ENCODE data around the gene MIA2. TPM values are rescaled to one million over a fixed set of nuclear protein-coding genes. Genes with fewer than 3 reads are reported as not detected.
"Not testable (repeated sequence)": the region's sequence is repeated elsewhere in the genome, so short reads cannot be mapped to it uniquely, and the experiment has no call there.

Gene MIA2
- total RNA-seq, 1 donor from 2014 or later: 26.5 TPM

GRCh38 chr14:39266525-39266870 is 32.8 kb downstream of the MIA2 start:
- ATAC-seq: peak; percentile 68
- intact Hi-C loops (cut with micrococcal nuclease): no loop called here
- peak; percentile 77 for DNase-seq

GRCh38 chr14:39266871-39267607 is 33.3 kb downstream of the MIA2 start:
- intact Hi-C loops (cut with micrococcal nuclease): no loop called here
- ATAC-seq (peak; percentile 96), DNase-seq (peak; percentile 88)

- intact Hi-C loops (cut with micrococcal nuclease): no loop called here
- DNase-seq (no peak), ATAC-seq (no peak)
Measured at GRCh38 chr14:39267608-39268005, 33.9 kb downstream of the MIA2 start.

GRCh38 chr14:39268393-39268792 is 34.7 kb downstream of the MIA2 start:
- intact Hi-C loops (cut with micrococcal nuclease): no loop called here
- DNase-seq: no peak
- ATAC-seq: no peak

- intact Hi-C loops (cut with micrococcal nuclease): no loop called here
- ATAC-seq (no peak), DNase-seq (no peak)
Measured at GRCh38 chr14:39272918-39273317, 39.2 kb downstream of the MIA2 start.

- DNase-seq: no peak
- no peak for ATAC-seq
- intact Hi-C loops (cut with micrococcal nuclease): no loop called here
Measured at GRCh38 chr14:39275395-39275794, 41.7 kb downstream of the MIA2 start.

GRCh38 chr14:39276005-39276404 is 42.3 kb downstream of the MIA2 start:
- intact Hi-C loops (cut with micrococcal nuclease): no loop called here
- ATAC-seq (no peak), DNase-seq (no peak)

- no peak for DNase-seq
- intact Hi-C loops (cut with micrococcal nuclease): no loop called here
- no peak for ATAC-seq
Measured at GRCh38 chr14:39276579-39277114, 42.9 kb downstream of the MIA2 start.

- ATAC-seq (no peak), DNase-seq (no peak)
- intact Hi-C loops (cut with micrococcal nuclease): no loop called here
Measured at GRCh38 chr14:39279515-39279914, 45.8 kb downstream of the MIA2 start.

- DNase-seq; ATAC-seq; intact Hi-C loops (cut with micrococcal nuclease): not testable (repeated sequence)
Measured at GRCh38 chr14:39280678-39281077, 47.0 kb downstream of the MIA2 start.

- intact Hi-C loops (cut with micrococcal nuclease): no loop called here
- no peak for DNase-seq
- no peak for ATAC-seq
Measured at GRCh38 chr14:39289523-39289922, 55.8 kb downstream of the MIA2 start.

- no peak for DNase-seq
- intact Hi-C loops (cut with micrococcal nuclease): no loop called here
- peak; percentile 28 for ATAC-seq
Measured at GRCh38 chr14:39291701-39292100, 58.0 kb downstream of the MIA2 start.

GRCh38 chr14:39293629-39294028 is 59.9 kb downstream of the MIA2 start:
- no peak for ATAC-seq
- intact Hi-C loops (cut with micrococcal nuclease): no loop called here
- DNase-seq: no peak

GRCh38 chr14:39300389-39300788 is 66.7 kb downstream of the MIA2 start:
- ATAC-seq; intact Hi-C loops (cut with micrococcal nuclease); DNase-seq: not testable (repeated sequence)

- DNase-seq (no peak), ATAC-seq (peak; percentile 68)
- intact Hi-C loops (cut with micrococcal nuclease): no loop called here
Measured at GRCh38 chr14:39302124-39302810, 68.6 kb downstream of the MIA2 start.

- intact Hi-C loops (cut with micrococcal nuclease): no loop called here
- peak; percentile 68 for ATAC-seq
- DNase-seq: no peak
Measured at GRCh38 chr14:39303115-39303514, 69.4 kb downstream of the MIA2 start.

- intact Hi-C loops (cut with micrococcal nuclease): no loop called here
- ATAC-seq (no peak), DNase-seq (no peak)
Measured at GRCh38 chr14:39307815-39308214, 74.1 kb downstream of the MIA2 start.

- intact Hi-C loops (cut with micrococcal nuclease): no loop called here
- ATAC-seq (no peak), DNase-seq (no peak)
Measured at GRCh38 chr14:39310051-39310450, 76.3 kb downstream of the MIA2 start.

- intact Hi-C loops (cut with micrococcal nuclease): no loop called here
- no peak for DNase-seq
- ATAC-seq: no peak
Measured at GRCh38 chr14:39315859-39316444, 82.2 kb downstream of the MIA2 start.

GRCh38 chr14:39316830-39317553 is 83.3 kb downstream of the MIA2 start:
- intact Hi-C loops (cut with micrococcal nuclease): no loop called here
- ATAC-seq: no peak
- DNase-seq: no peak
